ENCODE results near the gene FRMD8. TPM values are rescaled to one million over a fixed set of nuclear protein-coding genes. Genes with fewer than 3 reads are reported as not detected.

The FRMD8 gene
- total and polyA plus RNA-seq, 2 donors from 2014 or later = 9.4 to 41.3 TPM

DNA sequence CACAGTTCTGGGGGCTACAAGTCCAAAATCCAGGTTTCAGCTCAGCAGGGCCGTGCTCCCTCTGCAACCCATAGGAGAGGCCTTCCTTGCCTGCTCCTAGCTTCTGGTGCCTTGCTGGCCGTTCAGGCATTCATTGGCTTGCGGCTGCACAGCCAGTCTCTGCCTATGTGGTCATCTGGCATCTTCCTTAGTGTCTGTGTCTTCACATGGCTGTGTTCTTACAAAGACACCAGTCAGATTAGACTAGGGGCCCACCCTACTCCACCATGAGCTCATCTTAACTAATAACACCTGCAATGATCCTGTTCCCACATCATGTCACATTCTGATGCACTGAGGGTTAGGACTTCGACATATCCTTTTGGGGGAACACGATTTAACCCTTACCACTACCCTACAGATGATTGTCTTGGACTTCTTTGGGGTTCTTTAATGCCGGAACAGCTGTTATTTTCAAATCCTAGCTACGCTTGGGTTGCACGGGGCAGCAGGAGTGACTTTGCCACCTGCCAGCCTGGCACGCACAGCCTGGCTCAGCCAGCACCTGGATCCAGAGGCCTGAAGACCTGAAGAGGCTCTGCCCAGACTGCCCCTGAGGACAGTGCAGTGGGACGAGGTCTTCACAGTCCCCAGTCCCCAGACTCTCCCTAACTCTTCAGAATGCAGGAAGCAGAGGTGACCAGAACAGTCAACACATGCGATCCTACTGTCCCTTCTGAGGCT lies 28.5 kb downstream of the FRMD8 start:
- DNase-seq (peak in 1 of 5 donors; percentile 71), FAIRE-seq (no peak)
- H3K9ac ChIP-seq (ENCODE audit: low read length in 3 of 3) = no peak overlapping the region
- no peaks in the 10 kb centered on the region for H3K9me3 ChIP-seq (ENCODE audit: control insufficient read depth in 2 of 3, insufficient read depth in 1 of 3, low read length in 3 of 3)
- intact Hi-C loops (cut with DNase I) = loop anchor here (5.0 kb wide), 1 partner anchor 92 kb away; no protein-coding TSS in a partner anchor
- no peaks in the 10 kb centered on the region for H3K27me3 ChIP-seq (ENCODE audit: control insufficient read depth, insufficient read depth, low read length)
- H3K4me1 ChIP-seq (ENCODE audit: control insufficient read depth in 2 of 3, insufficient read depth in 2 of 3, low read depth in 1 of 3, low read length in 3 of 3) = peaks cover 5 to 39% (median 31%) of the 10 kb centered on the region in 3 donors
- H3K27ac ChIP-seq (ENCODE audit: low read depth in 2 of 2, low read length in 2 of 2) = no peak overlapping the region
- TF ChIP-seq, protein P1, sequence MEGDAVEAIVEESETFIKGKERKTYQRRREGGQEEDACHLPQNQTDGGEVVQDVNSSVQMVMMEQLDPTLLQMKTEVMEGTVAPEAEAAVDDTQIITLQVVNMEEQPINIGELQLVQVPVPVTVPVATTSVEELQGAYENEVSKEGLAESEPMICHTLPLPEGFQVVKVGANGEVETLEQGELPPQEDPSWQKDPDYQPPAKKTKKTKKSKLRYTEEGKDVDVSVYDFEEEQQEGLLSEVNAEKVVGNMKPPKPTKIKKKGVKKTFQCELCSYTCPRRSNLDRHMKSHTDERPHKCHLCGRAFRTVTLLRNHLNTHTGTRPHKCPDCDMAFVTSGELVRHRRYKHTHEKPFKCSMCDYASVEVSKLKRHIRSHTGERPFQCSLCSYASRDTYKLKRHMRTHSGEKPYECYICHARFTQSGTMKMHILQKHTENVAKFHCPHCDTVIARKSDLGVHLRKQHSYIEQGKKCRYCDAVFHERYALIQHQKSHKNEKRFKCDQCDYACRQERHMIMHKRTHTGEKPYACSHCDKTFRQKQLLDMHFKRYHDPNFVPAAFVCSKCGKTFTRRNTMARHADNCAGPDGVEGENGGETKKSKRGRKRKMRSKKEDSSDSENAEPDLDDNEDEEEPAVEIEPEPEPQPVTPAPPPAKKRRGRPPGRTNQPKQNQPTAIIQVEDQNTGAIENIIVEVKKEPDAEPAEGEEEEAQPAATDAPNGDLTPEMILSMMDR (IDR thresholded peaks at IDR 0.05; ENCODE audit: borderline replicate concordance, extremely low read depth, insufficient read depth) = no peak
- peaks cover 0 to 4% (median 0%) of the 10 kb centered on the region in 3 donors for H3K36me3 ChIP-seq (ENCODE audit: control insufficient read depth in 2 of 3, insufficient read depth in 3 of 3, low read length in 3 of 3)
- no peak overlapping the region for H3K4me3 ChIP-seq (ENCODE audit: low read length in 3 of 3)

DNA sequence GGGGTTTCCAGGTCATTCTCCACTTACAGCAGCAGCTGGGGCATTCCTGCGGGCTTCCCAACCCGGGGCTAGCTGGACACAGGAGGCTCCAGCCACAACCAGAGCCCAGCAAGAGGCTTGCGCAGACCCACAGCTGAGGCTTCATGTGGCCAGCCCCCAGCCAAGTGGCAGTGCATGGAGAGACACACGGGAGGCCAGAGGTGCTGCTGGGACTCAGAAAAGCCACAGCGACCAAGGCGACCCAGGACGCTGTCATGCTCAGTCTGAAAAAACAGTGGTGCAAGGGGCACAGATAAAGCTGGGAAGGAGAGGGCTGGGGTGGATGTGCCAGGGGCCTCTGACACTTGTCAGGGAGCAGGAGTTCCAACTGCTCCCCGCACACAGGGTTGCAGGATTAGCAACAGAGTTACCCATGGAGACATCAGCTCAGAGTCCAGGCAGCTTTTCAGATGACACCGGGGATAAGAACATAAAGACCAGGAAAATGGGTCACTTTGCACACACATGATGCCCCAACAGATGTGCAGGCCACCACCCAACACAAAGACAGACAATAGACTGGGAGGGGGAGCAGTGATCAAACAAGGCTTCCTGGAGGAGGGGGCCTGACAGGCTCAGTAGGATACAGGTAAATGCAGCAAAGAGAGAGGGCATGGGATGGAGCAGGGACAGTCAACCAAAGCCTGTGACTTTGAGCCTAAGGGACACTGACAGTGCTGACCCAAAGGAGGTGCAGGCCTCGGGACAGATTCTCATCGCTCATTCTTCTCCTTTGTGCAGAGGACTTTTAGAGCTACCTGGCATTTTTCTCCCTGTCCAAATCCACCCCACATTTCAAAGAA lies 29.3 kb downstream of the FRMD8 start:
- Histone ChIP-seq H3K9ac (ENCODE audit: low read length in 3 of 3) (peak overlapping the region in 1 of 3 donors; percentile 98), H3K27me3 (ENCODE audit: control insufficient read depth, insufficient read depth, low read length) (no peaks in the 10 kb centered on the region), H3K4me3 (ENCODE audit: low read length in 3 of 3) (peak overlapping the region in 1 of 3 donors; percentile 80), H3K36me3 (ENCODE audit: control insufficient read depth in 2 of 3, insufficient read depth in 3 of 3, low read length in 3 of 3) (peaks cover 0 to 2% (median 0%) of the 10 kb centered on the region in 3 donors), H3K4me1 (ENCODE audit: control insufficient read depth in 2 of 3, insufficient read depth in 2 of 3, low read depth in 1 of 3, low read length in 3 of 3) (peaks cover 5 to 43% (median 34%) of the 10 kb centered on the region in 3 donors), H3K9me3 (ENCODE audit: control insufficient read depth in 2 of 3, insufficient read depth in 1 of 3, low read length in 3 of 3) (no peaks in the 10 kb centered on the region), H3K27ac (ENCODE audit: low read depth in 2 of 2, low read length in 2 of 2) (peak overlapping the region in 1 of 2 donors; percentile 100)
- intact Hi-C loops (cut with DNase I) = loop anchor here (5.0 kb wide), 1 partner anchor 92 kb away; no protein-coding TSS in a partner anchor
- TF ChIP-seq, protein P1 (IDR thresholded peaks at IDR 0.05; ENCODE audit: borderline replicate concordance, extremely low read depth, insufficient read depth) = no peak
- FAIRE-seq (no peak), DNase-seq (peak in 1 of 5 donors; percentile 75)

DNA sequence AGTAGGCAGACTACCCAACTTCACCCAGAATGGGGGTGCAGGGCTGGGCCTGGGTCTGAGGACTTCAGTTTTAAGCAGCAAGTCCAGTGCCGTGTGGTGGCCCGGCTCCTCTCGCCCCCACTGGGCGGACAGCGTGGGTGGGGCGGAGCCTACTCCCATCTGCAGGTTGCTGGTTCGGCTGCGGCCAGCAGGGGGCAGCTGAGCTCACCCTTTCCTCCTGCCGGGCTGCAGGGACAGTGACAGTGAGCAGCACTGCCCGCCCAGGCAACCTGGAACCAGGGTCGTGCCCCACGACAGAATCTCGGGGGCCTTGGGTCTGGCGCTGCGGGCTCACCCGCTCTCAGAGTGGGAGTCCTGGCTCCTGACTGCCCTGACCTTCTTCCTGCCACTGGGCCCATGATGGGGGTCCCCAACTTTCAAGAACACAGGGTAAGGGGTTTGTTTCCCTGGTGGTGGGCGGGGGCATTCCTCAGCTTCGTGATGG lies 29.9 kb downstream of the FRMD8 start:
- Histone ChIP-seq H3K4me1 (ENCODE audit: control insufficient read depth in 2 of 3, insufficient read depth in 2 of 3, low read depth in 1 of 3, low read length in 3 of 3) (peaks cover 5 to 45% (median 38%) of the 10 kb centered on the region in 3 donors), H3K27ac (ENCODE audit: low read depth in 2 of 2, low read length in 2 of 2) (peak overlapping the region; percentile 99 to 100), H3K27me3 (ENCODE audit: control insufficient read depth, insufficient read depth, low read length) (no peaks in the 10 kb centered on the region), H3K9ac (ENCODE audit: low read length in 3 of 3) (peak overlapping the region in 2 of 3 donors; percentile 93 to 98), H3K4me3 (ENCODE audit: low read length in 3 of 3) (peak overlapping the region in 2 of 3 donors; percentile 55 to 80), H3K36me3 (ENCODE audit: control insufficient read depth in 2 of 3, insufficient read depth in 3 of 3, low read length in 3 of 3) (no peaks in the 10 kb centered on the region), H3K9me3 (ENCODE audit: control insufficient read depth in 2 of 3, insufficient read depth in 1 of 3, low read length in 3 of 3) (no peaks in the 10 kb centered on the region)
- FAIRE-seq (no peak), DNase-seq (peak; percentile 90 to 96 (median 93))
- intact Hi-C loops (cut with DNase I) = loop anchor here (5.0 kb wide), 1 partner anchor 91 kb away; no protein-coding TSS in a partner anchor
- TF ChIP-seq, protein P1 (IDR thresholded peaks at IDR 0.05; ENCODE audit: borderline replicate concordance, extremely low read depth, insufficient read depth) = peak; percentile 99

Data from kidney (tissue), 14 donors.